Measurements from ENCODE around the gene RAB15. TPM values are rescaled to one million over a fixed set of nuclear protein-coding genes. Genes with fewer than 3 reads are reported as not detected.

Gene RAB15
- total and polyA plus RNA-seq, 9 of the 15 experiments (the other 6 are each of a cell fraction or from before 2014, with no cell fraction given), result 0.09 to 0.30 (median 0.16) TPM; not detected in 2

DNA sequence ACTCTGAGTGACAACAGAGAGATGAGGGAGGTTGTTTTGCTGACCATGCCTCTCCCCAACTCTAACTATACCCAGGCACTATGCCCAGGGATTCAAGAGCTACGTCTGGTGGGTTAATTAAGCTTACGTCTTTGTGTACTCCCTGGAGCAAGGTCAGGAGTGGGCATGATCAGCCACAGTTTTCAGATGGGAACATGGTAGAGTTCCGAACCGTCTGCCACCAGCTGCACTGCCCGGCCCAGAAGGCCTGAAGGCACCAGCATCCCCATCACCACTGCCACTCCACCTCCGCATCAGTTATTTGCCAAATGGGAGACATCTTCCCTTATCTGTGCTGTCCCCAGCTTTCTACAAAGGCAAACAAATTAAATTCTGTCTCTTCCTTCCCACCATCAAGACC is 18.5 kb downstream of the RAB15 start:
- in situ Hi-C loops (cut with MboI) (no loop called here), intact Hi-C loops (cut with micrococcal nuclease) (no loop called here)
- H3K79me2 ChIP-seq (ENCODE audit: control insufficient read depth, insufficient read depth, low read length), result no peaks in the 10 kb centered on the region
- FAIRE-seq, result no peak
- no peak for ATAC-seq
- no peaks in the 10 kb centered on the region for H4K20me1 ChIP-seq (replicated peaks; ENCODE audit: control insufficient read depth, insufficient read depth, low read length)
- H3K9me3 ChIP-seq (replicated peaks; ENCODE audit: control insufficient read depth, insufficient read depth, low read depth, low read length), result no peaks in the 10 kb centered on the region
- H3K4me2 ChIP-seq (ENCODE audit: insufficient read depth, low read length), result no peak overlapping the region
- no peaks in the 10 kb centered on the region for H3K9me1 ChIP-seq (ENCODE audit: control insufficient read depth, insufficient read depth, low read length)
- POLR2A ChIA-PET, result interaction anchor here (0.9 to 1.3 kb wide), 3 partner anchors 10 to 279 kb away, joined by 3 to 6 read pairs (median 5); no protein-coding TSS in a partner anchor
- no peak overlapping the region for H3K4me3 ChIP-seq
- CTCF ChIA-PET (ENCODE audit: low intra/inter-chr PET ratio), result no interaction called here
- TF ChIP-seq ELF4 (CRISPR knock-in tag; IDR thresholded peaks at IDR 0.05) (no peak), MTA3 (IDR thresholded peaks at IDR 0.05; ENCODE audit: borderline replicate concordance) (no peak), CCNT2 (IDR thresholded peaks at IDR 0.05; ENCODE audit: borderline replicate concordance, extremely low read depth, insufficient read length, low read depth, low read length) (no peak), HIVEP1 (CRISPR knock-in tag; IDR thresholded peaks at IDR 0.05) (no peak), MAZ (CRISPR knock-in tag; conservative IDR thresholded peaks at IDR 0.05 in 1 of 2, IDR thresholded peaks at IDR 0.05 in 1 of 2) (no peak), ZNF12 (CRISPR knock-in tag; IDR thresholded peaks at IDR 0.05) (no peak), SP1 (CRISPR knock-in tag; IDR thresholded peaks at IDR 0.05) (no peak), ZFPM2 (CRISPR knock-in tag; IDR thresholded peaks at IDR 0.05) (no peak), BACH1 (tag; IDR thresholded peaks at IDR 0.05) (no peak), ARNT (IDR thresholded peaks at IDR 0.05) (no peak)
- TF ChIP-seq, protein P1, sequence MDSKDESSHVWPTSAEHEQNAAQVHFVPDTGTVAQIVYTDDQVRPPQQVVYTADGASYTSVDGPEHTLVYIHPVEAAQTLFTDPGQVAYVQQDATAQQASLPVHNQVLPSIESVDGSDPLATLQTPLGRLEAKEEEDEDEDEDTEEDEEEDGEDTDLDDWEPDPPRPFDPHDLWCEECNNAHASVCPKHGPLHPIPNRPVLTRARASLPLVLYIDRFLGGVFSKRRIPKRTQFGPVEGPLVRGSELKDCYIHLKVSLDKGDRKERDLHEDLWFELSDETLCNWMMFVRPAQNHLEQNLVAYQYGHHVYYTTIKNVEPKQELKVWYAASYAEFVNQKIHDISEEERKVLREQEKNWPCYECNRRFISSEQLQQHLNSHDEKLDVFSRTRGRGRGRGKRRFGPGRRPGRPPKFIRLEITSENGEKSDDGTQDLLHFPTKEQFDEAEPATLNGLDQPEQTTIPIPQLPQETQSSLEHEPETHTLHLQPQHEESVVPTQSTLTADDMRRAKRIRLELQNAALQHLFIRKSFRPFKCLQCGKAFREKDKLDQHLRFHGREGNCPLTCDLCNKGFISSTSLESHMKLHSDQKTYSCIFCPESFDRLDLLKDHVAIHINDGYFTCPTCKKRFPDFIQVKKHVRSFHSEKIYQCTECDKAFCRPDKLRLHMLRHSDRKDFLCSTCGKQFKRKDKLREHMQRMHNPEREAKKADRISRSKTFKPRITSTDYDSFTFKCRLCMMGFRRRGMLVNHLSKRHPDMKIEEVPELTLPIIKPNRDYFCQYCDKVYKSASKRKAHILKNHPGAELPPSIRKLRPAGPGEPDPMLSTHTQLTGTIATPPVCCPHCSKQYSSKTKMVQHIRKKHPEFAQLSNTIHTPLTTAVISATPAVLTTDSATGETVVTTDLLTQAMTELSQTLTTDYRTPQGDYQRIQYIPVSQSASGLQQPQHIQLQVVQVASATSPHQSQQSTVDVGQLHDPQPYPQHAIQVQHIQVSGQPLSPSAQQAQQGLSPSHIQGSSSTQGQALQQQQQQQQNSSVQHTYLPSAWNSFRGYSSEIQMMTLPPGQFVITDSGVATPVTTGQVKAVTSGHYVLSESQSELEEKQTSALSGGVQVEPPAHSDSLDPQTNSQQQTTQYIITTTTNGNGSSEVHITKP (IDR thresholded peaks at IDR 0.05; ENCODE audit: partially characterized antibody), result no peak
- TF ChIP-seq, protein P2, sequence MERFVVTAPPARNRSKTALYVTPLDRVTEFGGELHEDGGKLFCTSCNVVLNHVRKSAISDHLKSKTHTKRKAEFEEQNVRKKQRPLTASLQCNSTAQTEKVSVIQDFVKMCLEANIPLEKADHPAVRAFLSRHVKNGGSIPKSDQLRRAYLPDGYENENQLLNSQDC (CRISPR knock-in tag; IDR thresholded peaks at IDR 0.05), result no peak
- TF ChIP-seq, protein P3, sequence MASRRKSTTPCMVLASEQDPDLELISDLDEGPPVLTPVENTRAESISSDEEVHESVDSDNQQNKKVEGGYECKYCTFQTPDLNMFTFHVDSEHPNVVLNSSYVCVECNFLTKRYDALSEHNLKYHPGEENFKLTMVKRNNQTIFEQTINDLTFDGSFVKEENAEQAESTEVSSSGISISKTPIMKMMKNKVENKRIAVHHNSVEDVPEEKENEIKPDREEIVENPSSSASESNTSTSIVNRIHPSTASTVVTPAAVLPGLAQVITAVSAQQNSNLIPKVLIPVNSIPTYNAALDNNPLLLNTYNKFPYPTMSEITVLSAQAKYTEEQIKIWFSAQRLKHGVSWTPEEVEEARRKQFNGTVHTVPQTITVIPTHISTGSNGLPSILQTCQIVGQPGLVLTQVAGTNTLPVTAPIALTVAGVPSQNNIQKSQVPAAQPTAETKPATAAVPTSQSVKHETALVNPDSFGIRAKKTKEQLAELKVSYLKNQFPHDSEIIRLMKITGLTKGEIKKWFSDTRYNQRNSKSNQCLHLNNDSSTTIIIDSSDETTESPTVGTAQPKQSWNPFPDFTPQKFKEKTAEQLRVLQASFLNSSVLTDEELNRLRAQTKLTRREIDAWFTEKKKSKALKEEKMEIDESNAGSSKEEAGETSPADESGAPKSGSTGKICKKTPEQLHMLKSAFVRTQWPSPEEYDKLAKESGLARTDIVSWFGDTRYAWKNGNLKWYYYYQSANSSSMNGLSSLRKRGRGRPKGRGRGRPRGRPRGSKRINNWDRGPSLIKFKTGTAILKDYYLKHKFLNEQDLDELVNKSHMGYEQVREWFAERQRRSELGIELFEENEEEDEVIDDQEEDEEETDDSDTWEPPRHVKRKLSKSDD (conservative IDR thresholded peaks at IDR 0.05; ENCODE audit: low read length), result no peak
- TF ChIP-seq, protein P4, sequence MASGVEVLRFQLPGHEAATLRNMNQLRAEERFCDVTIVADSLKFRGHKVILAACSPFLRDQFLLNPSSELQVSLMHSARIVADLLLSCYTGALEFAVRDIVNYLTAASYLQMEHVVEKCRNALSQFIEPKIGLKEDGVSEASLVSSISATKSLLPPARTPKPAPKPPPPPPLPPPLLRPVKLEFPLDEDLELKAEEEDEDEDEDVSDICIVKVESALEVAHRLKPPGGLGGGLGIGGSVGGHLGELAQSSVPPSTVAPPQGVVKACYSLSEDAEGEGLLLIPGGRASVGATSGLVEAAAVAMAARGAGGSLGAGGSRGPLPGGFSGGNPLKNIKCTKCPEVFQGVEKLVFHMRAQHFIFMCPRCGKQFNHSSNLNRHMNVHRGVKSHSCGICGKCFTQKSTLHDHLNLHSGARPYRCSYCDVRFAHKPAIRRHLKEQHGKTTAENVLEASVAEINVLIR (CRISPR knock-in tag; IDR thresholded peaks at IDR 0.05), result no peak
- no peak overlapping the region for H2AFZ ChIP-seq (ENCODE audit: low read depth, low read length)
- no peak overlapping the region for H3K27ac ChIP-seq (ENCODE audit: extremely low read depth, low read depth, low read length)
- H3K9ac ChIP-seq (ENCODE audit: insufficient read depth in 1 of 2, low read depth in 2 of 2, low read length in 2 of 2), result no peak overlapping the region
- BruUV-seq (replicated peaks), result no TSS peak
- DNase-seq (ENCODE audit: extremely low read depth in 1 of 4, low spot score in 3 of 4), result no peak
- H3K4me1 ChIP-seq (replicated peaks in 1 of 2; ENCODE audit: control insufficient read depth in 2 of 2, insufficient read depth in 2 of 2, low read length in 2 of 2), result peaks cover 0 to 3% of the 10 kb centered on the region in 2 experiments; a peak in 2 of 5 replicates
- H3K27me3 ChIP-seq (ENCODE audit: control insufficient read depth in 2 of 2, insufficient read depth in 2 of 2, low read length in 2 of 2), result peaks cover 0 to under 1% of the 10 kb centered on the region in 2 experiments; a peak in 1 of 5 replicates
- WGBS (ENCODE audit: insufficient coverage, low coverage, missing lambda C conversion rate), result 59% methylated on average over 6 of the region's 6 CpGs
- no peaks in the 10 kb centered on the region for H3K36me3 ChIP-seq (ENCODE audit: control insufficient read depth, insufficient read depth, low read length)
